Vagina (tissue), 2 donors: ENCODE data around the gene CAMSAP1.

Experiments used
- POLR2A ChIP-seq, 2 donors: fragments of 450-650 bp; IDR thresholded peaks; one replicate each; pipeline ENCODE4 v1.6.1; 2017; ENCODE audit warnings: antibody characterized with exemption in 2 of 2, mild to moderate bottlenecking in 2 of 2, moderate library complexity in 2 of 2
- TF ChIP-seq, protein P1 (sequence below), 3 experiments: fragments of 450-650 bp in 2 of 3; fragments of 200-600 bp in 1 of 3; sonication (generic) in 1 of 3; IDR thresholded peaks; one replicate each; pipeline ENCODE4 v1.5.1; 2017 to 2019; ENCODE audit warnings: antibody characterized with exemption in 3 of 3, mild to moderate bottlenecking in 2 of 3, moderate library complexity in 2 of 3

- no peak for TF ChIP-seq POLR2A (IDR thresholded peaks at IDR 0.05)
- TF ChIP-seq, protein P1, sequence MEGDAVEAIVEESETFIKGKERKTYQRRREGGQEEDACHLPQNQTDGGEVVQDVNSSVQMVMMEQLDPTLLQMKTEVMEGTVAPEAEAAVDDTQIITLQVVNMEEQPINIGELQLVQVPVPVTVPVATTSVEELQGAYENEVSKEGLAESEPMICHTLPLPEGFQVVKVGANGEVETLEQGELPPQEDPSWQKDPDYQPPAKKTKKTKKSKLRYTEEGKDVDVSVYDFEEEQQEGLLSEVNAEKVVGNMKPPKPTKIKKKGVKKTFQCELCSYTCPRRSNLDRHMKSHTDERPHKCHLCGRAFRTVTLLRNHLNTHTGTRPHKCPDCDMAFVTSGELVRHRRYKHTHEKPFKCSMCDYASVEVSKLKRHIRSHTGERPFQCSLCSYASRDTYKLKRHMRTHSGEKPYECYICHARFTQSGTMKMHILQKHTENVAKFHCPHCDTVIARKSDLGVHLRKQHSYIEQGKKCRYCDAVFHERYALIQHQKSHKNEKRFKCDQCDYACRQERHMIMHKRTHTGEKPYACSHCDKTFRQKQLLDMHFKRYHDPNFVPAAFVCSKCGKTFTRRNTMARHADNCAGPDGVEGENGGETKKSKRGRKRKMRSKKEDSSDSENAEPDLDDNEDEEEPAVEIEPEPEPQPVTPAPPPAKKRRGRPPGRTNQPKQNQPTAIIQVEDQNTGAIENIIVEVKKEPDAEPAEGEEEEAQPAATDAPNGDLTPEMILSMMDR (IDR thresholded peaks at IDR 0.05), result no peak
Observed at GRCh38 chr9:135879237-135879601, 28.1 kb downstream of the CAMSAP1 start.
